Neuron (in vitro differentiated cells): ENCODE data around the gene YRDC.

Experiments
- H2AFZ ChIP-seq: one replicate; pipeline ENCODE4 v1.6.1; 2013; ENCODE audit warnings: low read depth, mild to moderate bottlenecking, inconsistent platforms, low read length, moderate library complexity
- H3K27me3 ChIP-seq: one replicate; pipeline ENCODE4 v1.6.1; 2013; ENCODE audit warnings: low read length; ENCODE audit not compliant: insufficient read depth
- H3K36me3 ChIP-seq: one replicate; pipeline ENCODE4 v1.6.1; 2013; ENCODE audit warnings: low read length; ENCODE audit not compliant: insufficient read depth
- H3K4me1 ChIP-seq: one replicate; pipeline ENCODE4 v1.6.1; 2013; ENCODE audit warnings: low read length; ENCODE audit not compliant: insufficient read depth
- H3K4me3 ChIP-seq: 2 replicates; pipeline ENCODE4 v1.5.1; 2013; ENCODE audit warnings: mild to moderate bottlenecking, low read length, moderate library complexity
- H3K9me3 ChIP-seq: one replicate; pipeline ENCODE4 v1.6.1; 2013; ENCODE audit warnings: low read length

Gene YRDC

DNA sequence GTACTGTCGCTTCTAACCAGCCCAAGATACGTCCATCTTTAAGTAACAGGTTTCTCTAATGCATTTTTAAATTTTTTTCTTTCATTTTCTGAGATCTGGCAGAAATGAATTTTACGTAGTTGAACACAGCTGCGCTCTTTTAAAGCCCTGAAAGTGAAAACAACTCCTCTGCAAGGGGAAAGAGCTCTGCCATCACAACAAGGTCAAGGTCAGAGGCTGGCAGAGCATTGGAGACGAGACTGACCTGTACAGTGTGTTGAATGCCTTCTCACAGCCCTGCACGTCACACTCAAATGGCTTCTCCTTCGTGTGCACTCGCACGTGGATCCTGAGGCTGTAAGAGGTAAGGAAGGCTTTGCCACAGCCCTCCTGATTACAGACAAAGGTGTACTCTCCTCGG, 31.7 kb upstream of the YRDC start:
- peaks cover 43% of the 10 kb centered on the region for H3K36me3 ChIP-seq
- no peaks in the 10 kb centered on the region for H3K9me3 ChIP-seq
- no peaks in the 10 kb centered on the region for H3K27me3 ChIP-seq
- no peak overlapping the region for H2AFZ ChIP-seq
- H3K4me3 ChIP-seq, result no peak overlapping the region
- no peaks in the 10 kb centered on the region for H3K4me1 ChIP-seq

DNA sequence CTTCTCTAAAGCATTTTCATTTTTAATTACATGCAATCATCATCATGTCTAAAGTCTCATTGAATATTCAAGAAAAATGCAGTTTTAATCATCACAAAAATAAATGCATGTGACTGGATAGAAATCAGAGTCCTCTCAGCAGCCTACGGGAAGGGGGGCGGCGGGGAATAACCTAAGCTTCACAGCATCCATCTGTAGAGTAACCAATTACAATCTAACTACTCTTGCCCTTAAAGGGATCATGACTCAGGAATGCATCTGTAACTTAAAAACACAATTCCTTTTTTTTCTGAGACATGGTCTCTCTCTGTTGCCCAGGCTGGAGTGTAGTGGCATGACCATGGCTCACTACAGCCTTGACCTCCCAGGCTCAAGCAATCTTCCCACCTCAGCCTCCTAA, 28.8 kb upstream of the YRDC start:
- no peak overlapping the region for H3K4me3 ChIP-seq
- no peaks in the 10 kb centered on the region for H3K9me3 ChIP-seq
- H3K4me1 ChIP-seq, result no peaks in the 10 kb centered on the region
- no peaks in the 10 kb centered on the region for H3K27me3 ChIP-seq
- H2AFZ ChIP-seq, result no peak overlapping the region
- peaks cover 62% of the 10 kb centered on the region for H3K36me3 ChIP-seq

DNA sequence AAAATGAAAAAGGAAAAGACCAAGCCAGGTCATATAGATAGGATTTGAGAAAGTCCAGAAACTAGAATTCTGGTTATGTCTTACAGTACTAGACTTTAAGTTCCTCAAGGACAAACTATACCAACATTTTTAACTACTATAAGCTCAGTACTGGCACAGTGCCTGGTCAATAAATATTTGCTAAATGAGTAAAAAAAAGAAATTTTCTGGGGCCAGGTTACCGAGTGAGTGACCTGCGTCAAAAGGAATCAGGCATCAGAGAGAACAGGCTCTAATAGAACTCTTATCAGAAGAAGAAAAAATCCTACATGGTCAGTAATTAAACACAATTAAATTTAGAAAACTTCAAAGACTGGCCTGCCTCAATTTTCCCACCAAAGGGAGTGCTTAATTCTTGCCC, 23.8 kb upstream of the YRDC start:
- Histone ChIP-seq H3K4me3 (no peak overlapping the region), H3K4me1 (no peaks in the 10 kb centered on the region), H3K9me3 (no peaks in the 10 kb centered on the region), H2AFZ (no peak overlapping the region), H3K36me3 (peaks cover 61% of the 10 kb centered on the region), H3K27me3 (no peaks in the 10 kb centered on the region)

DNA sequence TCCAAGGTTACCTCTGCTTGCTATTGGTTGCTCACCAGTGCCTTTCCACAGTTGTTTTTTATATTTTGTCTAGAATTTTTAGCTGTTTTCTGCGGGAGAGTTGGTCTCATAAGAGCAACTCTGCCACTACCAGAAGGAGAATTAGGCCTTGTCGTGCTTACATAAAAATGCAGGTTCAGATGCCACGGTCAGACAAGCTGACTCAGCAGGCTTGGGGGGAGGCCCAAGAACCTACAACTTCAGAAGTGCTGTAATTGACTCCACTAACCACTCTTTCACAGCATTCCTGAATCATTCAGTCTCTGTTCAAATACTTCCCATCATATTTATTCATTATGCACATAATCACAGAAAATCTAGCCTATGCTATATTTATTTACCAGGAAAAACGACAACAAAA, 23.1 kb upstream of the YRDC start:
- Histone ChIP-seq H2AFZ (no peak overlapping the region), H3K4me3 (no peak overlapping the region), H3K9me3 (no peaks in the 10 kb centered on the region), H3K4me1 (no peaks in the 10 kb centered on the region), H3K36me3 (peaks cover 60% of the 10 kb centered on the region), H3K27me3 (no peaks in the 10 kb centered on the region)

DNA sequence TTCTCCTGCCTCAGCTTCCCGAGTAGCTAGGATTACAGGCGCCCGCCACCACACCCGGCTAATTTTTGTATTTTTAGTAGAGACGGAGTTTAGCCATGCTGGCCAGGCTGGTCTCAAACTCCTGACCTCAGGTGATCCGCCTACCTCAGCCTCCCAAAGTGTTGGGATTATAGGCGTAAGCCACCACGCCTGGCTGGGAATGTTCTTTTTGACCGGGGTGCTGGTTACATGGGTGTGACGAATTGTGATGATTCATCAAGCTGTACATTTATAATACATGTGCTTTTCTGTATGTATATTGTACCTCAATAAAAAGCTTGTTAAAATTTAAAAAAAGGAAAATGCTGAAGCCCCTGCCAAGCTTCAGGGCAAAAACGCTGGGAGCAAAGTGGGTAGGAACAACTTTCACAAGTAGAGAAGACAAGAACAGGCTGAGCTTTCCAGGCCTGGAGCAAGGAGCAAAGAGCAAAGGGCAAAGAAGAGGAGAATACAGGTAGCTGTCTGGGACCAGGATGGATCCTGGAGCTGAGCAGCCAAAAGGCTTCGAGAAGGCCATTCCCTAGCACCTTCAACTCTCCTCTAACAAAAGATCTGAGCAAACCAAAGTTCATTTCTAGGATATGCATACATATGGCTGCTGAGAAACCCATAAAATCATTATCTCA, 20.5 kb upstream of the YRDC start:
- Histone ChIP-seq H2AFZ (no peak overlapping the region), H3K9me3 (no peaks in the 10 kb centered on the region), H3K4me3 (no peak overlapping the region), H3K27me3 (no peaks in the 10 kb centered on the region), H3K4me1 (no peaks in the 10 kb centered on the region), H3K36me3 (peaks cover 44% of the 10 kb centered on the region)

DNA sequence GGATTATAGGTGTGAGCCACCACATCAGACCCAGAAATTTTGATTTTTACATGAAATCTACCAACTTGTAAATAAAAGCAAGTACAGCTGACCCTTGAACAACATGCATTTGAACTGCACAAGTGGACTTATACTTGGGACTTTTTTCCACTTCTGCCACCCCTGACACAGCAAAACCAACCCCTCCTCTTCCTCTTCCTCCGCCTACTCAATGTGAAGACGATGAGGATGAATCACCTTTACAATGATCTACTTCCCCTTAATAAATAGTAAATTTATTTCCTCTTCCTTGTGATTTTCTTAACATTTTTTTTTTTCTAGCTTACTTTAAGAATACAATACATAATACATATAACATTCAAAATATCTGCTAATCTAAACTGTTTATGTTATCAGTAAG, 17.5 kb upstream of the YRDC start:
- no peaks in the 10 kb centered on the region for H3K9me3 ChIP-seq
- H3K36me3 ChIP-seq, result peaks cover 51% of the 10 kb centered on the region
- H2AFZ ChIP-seq, result no peak overlapping the region
- no peaks in the 10 kb centered on the region for H3K4me1 ChIP-seq
- no peak overlapping the region for H3K4me3 ChIP-seq
- H3K27me3 ChIP-seq, result no peaks in the 10 kb centered on the region

DNA sequence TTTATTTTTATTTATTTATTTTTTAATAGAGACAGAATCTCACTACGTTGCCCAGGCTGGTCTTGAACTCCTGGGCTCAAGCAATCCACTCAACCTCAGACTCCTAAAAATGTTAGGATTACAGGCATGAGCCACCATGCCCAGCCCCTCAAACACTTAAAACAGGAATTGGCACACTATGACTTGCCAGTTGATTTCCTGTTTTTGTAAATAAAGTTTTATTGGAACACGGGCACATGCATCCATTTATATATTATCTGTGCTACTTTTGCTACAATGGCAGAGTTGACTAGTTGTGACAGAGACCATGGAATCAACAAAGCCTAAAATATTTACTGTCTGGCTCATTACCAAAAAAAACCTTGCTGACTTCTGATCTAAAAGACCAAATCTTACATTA, 16.0 kb upstream of the YRDC start:
- Histone ChIP-seq H3K4me3 (no peak overlapping the region), H3K4me1 (no peaks in the 10 kb centered on the region), H3K9me3 (no peaks in the 10 kb centered on the region), H3K36me3 (peaks cover 59% of the 10 kb centered on the region), H2AFZ (no peak overlapping the region), H3K27me3 (no peaks in the 10 kb centered on the region)

DNA sequence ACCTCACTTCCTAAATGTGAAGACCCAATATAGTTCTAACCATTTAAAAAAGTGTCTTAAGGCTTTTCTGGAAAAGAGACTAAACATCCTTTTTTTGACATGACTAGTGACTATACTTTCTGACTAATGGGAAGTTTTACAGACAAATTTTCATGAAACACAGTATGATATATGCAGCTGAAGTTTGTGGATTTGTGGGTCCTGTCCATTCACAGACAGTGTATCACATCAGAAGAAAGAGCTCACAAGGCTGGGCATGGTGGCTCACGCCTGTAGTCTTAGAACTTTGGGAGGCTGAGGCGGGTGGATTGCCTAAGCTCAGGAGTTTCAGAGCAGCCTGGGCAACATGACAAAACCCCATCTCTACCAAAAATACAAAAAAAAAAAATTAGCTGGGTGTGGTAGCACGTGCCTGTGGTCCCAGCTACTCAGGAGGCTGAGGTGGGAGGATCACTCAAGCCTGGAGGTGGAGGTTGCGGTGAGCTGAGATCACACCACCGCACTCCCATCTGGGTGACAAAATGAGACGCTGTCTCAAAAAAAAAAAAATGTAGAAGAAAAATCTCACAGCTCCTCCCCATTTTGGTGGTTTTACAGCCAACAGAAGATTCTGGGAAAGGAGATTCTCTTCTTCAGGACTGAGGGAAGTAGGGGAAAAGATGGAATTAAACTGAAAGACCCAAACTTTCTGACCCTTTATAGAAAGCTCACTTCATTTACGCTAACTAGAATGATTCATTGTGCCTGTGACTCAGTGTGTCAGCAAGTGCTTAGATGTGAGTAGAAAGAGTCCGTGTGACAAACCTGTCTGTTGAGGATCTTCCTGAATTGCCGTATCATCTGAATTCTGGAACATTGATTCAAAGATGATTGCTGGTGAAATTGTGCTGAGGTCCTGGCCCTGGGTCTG, 15.2 kb upstream of the YRDC start:
- no peak overlapping the region for H2AFZ ChIP-seq
- no peaks in the 10 kb centered on the region for H3K9me3 ChIP-seq
- H3K27me3 ChIP-seq, result no peaks in the 10 kb centered on the region
- no peaks in the 10 kb centered on the region for H3K4me1 ChIP-seq
- no peak overlapping the region for H3K4me3 ChIP-seq
- H3K36me3 ChIP-seq, result peaks cover 59% of the 10 kb centered on the region

DNA sequence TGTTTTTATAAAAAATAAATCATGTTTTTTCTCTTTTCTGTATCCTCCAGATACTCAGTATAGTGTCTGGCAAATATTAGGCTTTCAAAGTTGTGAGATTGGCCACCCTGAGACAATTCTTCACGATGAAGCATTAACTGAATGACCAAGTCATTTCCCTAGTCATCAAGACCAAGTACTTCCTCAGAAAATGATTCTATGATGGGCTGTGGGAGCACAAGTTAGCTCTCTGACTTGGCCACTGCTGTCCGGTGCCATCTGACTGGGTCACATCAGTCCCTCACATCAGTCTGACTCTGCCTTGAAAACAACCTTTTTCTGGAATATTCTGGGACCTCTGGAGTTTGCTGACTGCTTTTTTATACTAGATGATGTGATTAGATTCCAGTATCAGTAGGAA, 13.5 kb upstream of the YRDC start:
- Histone ChIP-seq H2AFZ (no peak overlapping the region), H3K36me3 (peaks cover 63% of the 10 kb centered on the region), H3K27me3 (no peaks in the 10 kb centered on the region), H3K9me3 (no peaks in the 10 kb centered on the region), H3K4me1 (no peaks in the 10 kb centered on the region), H3K4me3 (no peak overlapping the region)

DNA sequence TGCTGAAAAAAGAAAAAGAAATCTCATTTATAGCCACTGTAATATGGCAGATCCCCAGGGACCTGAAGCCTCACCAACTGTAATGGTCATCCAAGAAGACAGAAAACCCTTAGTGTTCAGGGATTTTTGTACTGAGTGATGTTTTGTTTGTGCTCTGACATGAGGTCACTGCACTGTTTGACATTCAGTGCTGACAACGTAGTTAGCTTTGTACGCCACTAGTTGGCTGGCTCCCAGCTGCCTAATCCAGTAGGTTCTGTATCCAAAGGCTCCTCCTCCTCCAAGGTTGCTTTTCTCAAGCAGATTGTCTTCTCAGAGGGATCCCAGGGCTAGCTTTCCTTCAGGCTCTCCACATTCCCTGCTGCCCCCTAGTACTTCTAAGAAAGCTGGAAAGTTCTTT, 9.5 kb upstream of the YRDC start:
- H2AFZ ChIP-seq, result no peak overlapping the region
- H3K9me3 ChIP-seq, result no peaks in the 10 kb centered on the region
- H3K4me1 ChIP-seq, result no peaks in the 10 kb centered on the region
- H3K4me3 ChIP-seq, result no peak overlapping the region
- no peaks in the 10 kb centered on the region for H3K27me3 ChIP-seq
- peaks cover 67% of the 10 kb centered on the region for H3K36me3 ChIP-seq

DNA sequence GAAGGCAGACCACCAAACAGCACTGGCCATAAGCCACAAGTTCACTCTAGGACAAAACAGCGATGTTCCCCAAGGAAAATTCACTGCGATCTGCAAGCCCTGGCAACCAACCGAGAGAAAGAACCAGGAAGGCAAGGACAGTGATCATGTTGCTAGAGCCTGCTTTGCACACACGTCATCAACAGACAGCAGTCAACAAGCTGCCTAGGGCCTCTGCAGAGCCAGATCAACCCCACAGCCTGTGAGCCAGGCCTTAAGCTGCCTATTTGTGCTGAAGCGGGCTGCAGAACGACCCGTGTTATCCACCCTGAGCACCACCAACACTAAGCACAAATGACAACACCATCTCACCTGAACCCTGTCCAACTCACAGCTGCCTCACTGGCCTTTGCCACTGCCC, 6.2 kb upstream of the YRDC start:
- Histone ChIP-seq H3K9me3 (no peaks in the 10 kb centered on the region), H3K4me1 (peaks cover 10% of the 10 kb centered on the region), H3K36me3 (peaks cover 40% of the 10 kb centered on the region), H3K4me3 (no peak overlapping the region), H2AFZ (no peak overlapping the region), H3K27me3 (no peaks in the 10 kb centered on the region)

DNA sequence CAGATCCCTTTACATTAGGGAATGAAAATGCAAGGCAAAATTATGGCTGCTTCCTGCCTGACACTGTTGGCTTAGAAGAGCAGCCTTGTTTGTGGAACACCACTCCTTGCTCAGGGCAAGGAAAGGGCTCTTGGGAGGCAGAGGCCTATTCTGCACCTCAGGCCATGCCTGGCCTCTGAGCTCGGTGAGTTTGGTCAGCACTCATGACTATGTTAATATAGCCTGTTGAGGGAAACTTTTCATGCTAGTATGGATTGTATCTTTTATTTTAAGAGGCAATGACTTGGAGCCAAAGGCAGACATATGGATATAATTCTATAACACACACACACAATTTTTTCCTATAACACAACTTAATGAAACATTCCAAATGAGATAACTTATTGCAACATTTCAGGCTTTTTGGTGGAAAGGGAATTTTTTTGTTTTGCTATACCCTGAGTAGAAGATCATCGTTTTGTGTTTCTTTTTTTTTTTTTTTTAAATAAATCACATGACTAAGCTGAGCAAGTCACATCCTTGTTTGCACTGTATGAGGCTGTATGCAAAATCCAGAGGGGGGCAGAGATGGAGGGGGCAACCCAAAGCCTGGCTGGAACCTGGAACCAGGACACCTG, 5.6 kb upstream of the YRDC start:
- Histone ChIP-seq H3K9me3 (no peaks in the 10 kb centered on the region), H3K4me3 (no peak overlapping the region), H3K4me1 (peaks cover 16% of the 10 kb centered on the region), H2AFZ (no peak overlapping the region), H3K36me3 (peaks cover 35% of the 10 kb centered on the region), H3K27me3 (no peaks in the 10 kb centered on the region)

DNA sequence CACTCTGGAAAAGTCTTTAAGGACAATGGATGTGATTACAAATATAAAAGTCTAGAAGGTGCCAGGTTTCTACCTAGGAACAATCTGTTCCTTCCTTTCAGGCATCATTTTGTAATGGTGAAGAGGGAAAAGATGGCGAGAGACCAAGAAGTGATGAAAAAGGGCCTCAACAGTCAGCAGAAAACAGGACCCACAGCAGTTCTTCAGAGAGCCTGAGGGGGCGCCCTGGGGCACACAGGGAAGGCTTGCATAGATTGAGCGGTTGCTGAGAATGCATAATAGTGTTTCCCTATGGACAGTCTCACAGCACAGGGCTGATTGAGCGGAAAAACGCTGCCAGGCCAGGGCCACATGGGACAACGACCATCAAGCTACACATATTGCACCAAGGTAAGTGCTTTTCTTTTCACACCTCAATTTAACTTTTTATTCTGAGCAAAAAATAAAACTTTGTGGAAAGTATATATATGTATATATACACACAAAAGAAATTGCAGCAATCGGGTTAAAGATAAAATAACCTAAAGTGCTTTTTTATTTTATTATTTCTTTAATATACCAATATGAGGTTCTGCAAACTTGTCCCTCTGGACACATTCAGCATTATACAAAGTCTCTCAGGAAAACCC, 3.1 kb upstream of the YRDC start:
- Histone ChIP-seq H3K9me3 (no peaks in the 10 kb centered on the region), H2AFZ (no peak overlapping the region), H3K27me3 (no peaks in the 10 kb centered on the region), H3K4me3 (no peak overlapping the region), H3K4me1 (peaks cover 27% of the 10 kb centered on the region), H3K36me3 (peaks cover 27% of the 10 kb centered on the region)
